Hematopoietic multipotent progenitor cell (in vitro differentiated cells): ENCODE measurements around the gene ATP13A3. TPM values are rescaled to one million over a fixed set of nuclear protein-coding genes. Genes with fewer than 3 reads are reported as not detected.
"Not testable (repeated sequence)": the region's sequence is repeated elsewhere in the genome, so short reads cannot be mapped to it uniquely, and the experiment has no call there.

Experiments used
- DNase-seq, 3 donors: peaks; one replicate each; pipeline ENCODE4 v3.0.0-alpha.2; 2011 to 2015; ENCODE audit warnings: low read depth in 2 of 3, low spot score in 2 of 3
- total RNA-seq: library from RNA; depleted of rRNA; stranded (reverse); fragments of >200 nt; gene quantifications from one replicate; pipeline ENCODE4 v1.2.3, GENCODE V29; 2012

The ATP13A3 gene
- total RNA-seq, 1 donor: 19.4 TPM

DNA sequence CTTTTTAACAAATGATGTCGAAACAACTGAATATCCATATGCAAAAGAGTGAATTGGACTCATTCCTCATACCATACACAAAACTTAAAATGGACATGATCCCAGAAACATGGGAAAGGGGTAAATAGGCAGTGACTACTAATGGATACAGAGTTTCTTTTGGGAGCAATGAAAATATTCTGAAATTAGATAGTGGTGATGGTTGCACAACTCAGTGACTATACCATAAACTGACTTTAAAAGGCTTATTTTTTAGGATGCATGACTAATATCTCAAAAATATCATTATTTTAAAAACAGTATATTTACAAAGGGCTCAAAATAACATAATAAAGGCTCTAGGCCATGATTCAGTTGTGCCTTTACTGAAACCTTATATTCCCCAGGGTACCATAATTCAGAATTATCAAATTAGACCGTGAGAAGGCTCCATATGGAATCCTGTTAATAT lies 16.3 kb upstream of the ATP13A3 start:
- no peak for DNase-seq

DNA sequence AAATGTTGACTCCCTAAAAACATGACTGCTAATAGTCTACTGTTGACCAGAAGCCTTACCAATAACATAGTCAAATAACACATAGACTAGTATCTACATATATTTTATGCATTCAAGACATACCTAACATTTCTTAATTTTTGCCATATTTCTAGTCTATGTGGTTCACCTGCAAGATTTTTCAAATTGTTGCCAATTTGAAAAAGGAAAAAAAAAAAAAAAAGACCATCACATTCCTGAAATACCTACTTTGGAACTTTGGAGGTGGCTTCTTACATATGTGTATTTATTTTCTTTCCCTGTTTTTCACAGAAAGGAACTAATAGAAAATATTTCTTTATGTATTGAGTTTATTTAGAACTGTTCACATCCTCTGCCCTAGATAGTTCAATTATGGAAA lies 13.4 kb upstream of the ATP13A3 start:
- no peak for DNase-seq

DNA sequence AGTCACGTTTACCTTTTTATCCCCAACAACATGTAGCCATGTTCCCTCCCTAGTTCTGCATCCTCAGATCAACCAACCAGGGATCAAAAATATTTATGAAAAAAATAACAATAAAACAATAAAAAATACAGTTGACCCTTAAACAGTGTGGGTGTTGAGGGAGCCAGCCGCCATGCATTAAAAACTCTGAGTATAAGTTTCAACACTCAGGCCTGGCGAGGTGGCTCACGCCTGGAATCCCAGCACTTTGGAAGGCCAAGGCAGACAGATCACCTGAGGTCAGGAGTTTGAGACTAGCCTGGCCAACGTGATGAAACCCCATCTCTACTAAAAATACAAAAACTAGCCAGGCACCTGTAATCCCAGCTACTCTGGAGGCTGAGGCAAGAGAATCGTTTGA lies 12.7 kb upstream of the ATP13A3 start:
- not testable (repeated sequence) for DNase-seq

DNA sequence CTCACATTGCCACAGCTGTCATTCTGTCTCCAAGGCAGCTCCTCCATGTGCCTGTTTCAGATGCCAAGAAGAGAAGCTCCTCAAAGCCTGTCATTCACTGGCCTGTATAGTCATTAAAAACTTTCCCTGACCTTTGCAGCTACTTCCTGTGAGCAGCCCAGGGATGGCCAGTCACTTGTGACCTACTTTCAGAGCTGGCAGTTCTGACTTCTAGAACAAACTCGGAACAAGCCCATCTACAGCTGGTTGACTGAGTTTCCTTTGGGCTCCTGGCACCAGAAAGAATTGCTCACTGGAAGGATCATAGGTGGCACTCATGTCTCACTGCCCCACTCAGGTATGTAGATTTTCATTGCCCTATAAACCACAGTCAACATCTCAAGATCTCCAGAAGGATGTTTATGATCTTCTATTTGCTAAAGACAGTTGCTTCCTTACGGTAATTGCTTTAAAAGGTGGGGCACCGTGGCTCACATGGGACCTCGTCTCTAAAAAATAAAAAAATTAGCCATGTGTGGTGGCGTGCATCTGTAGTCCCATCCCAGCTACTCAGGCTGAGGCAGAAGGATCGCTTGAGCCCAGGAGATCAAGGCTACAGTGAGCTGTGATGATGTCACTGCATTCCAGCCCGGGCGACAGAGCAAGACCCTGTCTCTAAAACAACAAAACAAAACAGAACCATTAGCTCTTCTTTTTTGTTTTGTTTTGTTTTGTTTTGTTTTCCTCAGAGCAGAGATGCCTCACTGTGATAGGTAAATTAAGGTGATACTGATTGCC lies 11.2 kb upstream of the ATP13A3 start:
- no peak for DNase-seq

DNA sequence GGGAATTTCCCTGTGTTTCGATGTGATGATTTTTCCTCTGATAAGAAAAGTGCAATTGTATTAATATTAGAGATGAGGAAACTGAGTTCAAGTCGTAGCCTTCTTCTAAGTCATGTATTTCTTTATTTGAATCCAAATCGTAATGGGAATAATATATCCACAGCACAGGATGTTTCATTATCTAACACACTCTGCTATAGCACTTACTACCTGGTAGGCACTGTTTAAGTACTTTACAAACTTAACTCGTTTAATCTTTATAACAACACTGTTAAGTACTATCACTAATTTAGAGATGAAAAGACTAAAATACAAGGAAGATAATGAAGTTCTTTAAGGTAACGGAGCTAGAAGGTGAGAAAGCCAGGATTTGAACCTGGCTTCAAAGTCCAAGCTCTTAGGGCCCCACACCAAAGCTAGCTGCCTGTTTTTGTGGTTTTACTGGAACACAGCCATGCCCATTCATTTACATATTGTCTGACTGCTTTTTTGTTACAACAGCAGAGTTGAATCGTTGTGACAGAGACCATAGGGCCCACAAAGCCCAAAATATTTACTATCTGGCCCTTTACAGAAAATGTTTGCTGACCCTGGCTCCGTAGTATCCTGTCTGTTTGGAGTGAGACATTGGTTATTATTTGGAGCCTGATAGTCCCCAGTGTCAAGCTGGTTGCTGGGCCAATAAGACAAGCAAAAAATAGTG lies 9.6 kb upstream of the ATP13A3 start:
- DNase-seq: peak in 1 of 3 donors; percentile 35

DNA sequence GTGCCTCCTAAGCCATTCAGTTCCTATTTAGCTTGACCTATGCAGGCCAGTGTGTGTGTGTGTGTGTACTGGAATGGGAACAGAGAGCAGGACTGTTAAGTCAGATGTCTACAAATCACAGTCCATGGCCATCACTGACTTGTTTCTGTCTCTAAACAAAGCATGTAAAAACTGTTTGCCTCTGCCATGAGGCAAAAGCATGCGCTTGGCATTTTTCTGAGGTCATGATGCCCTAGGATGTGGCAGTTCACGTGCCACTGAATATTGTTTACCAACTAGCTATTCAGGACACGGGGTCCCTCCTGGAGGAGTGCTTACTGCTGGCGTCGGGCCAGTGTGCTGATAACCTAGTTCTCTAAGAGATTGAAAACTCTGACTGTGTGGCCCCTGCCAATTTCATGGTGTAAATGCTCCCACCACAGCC lies 8.2 kb upstream of the ATP13A3 start:
- no peak for DNase-seq

DNA sequence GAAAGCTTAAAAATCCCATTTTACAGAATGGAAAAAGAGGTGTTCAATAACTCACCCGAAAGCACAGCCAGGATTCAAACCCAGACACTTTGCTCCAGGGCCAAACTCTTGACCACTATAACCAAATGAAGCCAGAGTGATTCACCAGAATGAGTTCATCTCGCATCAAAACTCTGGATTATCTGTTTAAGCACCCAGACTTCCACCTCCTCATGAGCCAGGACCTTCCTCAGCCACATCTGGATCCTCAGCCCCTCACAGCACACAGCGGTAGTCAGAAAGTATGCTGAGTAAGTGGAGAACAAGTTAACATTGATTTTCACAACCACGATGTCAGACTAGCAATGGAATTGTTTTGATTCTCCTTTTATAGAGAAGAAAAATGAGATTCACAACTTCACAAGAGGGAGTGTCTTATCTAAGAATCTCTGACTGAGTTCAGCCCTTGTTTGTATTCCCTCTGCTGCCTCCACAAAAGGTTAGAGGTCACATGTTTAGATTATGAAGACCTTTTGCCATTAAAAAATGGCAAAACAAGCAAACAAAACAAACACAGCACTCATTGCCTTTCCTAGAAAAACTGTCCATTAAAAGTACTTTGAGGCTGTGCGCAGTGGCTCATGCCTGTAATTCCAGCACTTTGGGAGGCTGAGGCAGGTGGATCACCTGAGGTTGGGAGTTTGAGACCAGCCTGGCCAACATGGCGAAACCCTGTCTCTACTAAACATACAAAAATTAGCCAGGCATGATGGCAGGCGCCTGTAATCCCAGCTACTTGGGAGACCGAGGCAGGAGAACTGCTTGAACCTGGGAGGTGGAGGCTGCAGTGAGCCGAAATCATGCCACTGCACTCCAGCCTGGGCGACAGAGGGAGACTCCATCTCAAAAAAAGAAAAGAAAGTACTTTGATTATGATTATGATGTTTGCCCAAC lies 7.5 kb upstream of the ATP13A3 start:
- not testable (repeated sequence) for DNase-seq

DNA sequence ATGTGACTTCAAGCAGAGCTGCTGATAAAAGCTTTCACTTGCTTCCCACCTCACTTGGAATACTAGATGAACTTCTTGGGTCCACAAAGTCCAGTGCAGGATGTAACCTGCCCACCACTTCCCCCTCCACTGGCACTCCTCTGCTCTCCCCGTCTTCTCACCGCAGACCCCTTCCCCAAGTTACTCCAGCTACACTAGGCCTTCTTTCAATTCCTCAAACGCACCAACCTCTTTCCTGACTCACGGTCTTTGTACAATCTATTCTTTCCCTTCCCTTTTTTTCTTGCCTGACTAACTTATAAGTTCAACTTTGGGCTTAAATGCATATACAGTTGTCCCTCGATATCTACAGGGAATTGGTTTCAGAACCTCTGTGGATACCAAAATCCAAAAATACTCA lies 5.2 kb upstream of the ATP13A3 start:
- no peak for DNase-seq

DNA sequence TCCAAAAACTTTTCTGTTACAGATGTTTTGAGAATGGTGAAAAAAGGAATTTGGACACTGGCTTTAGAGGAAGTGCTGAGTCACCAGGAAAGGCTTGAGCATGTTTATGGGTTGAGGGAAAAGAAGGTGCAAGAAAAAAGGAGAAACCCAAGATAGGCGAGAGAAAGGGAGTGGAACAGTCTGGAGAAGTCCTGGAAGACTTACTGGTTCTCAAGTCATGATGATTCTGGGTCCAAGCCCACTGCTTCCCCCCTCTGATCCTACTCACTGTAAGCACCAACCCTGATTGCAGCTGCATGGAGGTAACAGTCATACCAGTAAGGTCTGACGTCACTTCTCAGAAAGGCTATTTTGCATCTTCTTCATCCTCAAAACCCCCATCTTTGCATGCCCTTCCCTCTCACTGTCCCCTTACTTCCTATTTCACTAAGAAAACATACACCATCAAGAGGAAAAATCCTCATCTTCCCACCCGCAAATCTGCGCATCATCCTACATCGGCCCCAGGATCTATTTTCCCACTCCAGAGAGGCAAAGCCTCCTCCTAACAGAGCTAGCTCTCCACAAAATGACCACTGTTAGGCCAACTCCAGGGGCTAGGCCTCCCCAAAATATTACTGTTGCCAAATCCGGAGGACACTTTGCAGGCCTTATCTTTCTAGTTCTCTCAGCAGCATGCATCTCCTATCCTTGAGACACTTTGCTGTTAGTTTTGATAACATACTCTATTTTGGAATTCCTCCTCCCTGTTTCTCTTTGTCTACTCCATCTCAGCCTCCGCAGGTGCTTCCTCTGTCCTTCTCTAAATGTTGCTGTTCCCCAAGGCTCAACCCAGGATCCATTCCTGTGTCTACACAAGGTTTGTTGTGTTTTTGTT lies 3.2 kb upstream of the ATP13A3 start:
- no peak for DNase-seq

DNA sequence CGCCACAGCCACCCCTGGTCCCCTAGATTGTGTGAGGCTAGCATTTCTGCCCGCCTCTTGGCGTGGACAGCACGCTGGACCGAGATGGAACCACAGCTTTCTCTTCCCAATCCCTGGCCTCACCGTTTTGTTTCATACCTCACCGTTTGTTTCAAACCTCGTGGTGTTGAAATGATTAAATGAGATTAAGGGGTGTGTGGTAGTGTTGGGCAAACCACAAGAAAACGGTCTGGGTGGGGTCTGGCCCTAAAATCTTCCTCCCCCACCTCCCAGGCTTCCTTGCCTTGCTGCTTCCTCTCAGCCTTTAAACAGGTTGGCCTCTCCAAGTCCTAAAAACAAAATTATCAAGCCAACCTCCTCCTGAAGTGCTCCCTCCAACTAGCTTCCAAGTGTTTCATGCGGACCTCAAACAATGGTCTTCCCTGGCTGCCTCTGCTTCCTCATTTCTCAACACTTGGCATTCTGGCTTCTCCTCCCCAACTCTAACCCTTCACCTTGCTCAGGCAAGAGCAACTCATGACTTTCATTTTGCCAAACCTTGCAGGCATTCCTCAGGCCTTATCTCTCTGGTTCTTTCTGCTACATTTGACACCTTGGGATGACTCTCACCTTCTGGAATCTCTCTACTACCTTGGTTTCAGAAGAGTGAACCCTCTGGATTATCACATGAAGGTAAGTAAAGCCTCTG lies 1.4 kb upstream of the ATP13A3 start:
- DNase-seq: peak in 1 of 3 donors; percentile 32

DNA sequence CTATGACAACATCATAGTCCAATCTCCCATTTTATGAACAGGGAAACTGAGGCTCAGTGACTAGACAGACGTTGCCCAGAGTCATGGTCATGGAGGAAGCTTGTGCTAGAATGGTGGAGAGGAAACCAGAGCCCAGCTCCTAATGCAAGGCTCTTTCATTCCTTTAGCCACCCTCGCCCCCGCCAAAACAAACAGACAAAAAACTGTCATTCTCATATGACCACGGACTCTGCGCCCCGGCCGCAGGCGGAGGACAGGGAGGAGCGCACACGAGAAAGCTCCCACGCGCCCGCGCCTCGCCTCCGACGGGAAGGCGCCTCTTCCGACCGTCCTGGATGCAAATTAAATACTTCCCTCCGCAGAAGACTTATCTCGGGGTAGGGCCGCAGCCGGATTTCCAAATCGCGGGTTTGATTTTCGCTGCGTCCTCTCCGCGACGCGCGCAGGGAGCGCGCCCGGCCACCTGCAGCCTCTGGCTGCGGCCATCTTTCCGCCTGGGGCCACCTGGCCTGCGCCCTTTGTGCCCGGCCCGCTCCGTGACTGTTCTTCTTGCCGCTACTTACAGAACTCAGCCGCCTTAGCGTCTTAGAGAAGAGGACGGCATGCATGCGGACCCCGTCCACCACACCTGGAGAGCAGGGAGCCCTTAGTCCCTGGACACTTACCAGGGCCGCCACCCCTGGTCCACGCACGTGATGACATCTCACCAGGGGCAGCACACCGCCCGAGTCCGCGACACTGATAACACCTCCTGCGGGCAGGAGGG lies 670 bp upstream of the ATP13A3 start:
- DNase-seq: peak in 2 of 3 donors; percentile 46 to 58

DNA sequence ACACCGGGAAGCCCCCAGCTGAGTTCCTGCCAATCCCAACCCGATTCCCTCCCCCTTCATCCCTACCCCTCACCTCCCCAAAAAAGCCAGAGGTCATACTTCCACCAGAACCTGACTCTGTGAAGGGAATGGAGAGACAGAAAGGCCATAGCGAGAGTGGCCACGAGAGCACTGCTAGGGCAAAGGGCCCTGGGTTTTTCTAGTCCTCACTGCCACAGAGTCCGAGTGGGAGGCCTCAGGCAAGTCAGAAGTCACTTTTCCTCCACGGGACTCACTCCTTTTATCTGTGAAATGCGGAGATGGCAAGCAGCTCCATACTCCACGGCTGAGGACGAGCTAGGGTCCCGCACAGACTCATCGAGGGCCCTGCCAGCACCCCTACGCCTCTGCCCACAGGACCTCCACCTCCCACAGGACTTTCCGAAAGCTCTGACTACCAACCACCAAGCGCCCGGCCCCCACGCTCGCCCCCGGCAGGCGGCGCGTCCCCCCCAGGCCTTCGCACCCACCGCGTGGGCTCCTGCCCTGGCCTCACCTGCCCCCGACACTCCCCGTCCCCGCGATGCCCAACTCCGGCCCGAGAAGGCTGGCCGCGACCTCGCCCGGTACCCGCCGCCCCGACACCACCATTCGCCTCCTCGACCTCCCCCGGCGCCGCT lies 792 bp downstream of the ATP13A3 start:
- peak in 2 of 3 donors; percentile 61 to 71 for DNase-seq

DNA sequence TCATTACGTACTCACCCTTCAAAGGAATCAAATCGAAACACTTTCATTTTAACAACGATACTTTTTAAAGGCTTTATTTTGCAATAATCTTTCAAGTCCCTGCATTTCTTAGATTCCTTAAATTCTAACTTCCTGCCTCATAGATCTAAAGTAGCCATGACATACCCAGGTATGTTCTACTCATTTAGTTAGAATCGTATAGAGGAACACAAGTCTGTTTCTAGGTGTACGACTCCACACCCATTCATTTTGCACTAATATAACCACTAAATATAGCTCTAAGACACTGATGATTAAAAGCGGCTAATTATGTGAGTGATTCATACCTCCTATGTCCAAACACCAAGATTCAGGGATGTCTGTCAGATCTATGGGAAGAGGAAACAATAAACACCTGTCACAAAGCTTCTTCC lies 1.3 kb downstream of the ATP13A3 start:
- DNase-seq: no peak

DNA sequence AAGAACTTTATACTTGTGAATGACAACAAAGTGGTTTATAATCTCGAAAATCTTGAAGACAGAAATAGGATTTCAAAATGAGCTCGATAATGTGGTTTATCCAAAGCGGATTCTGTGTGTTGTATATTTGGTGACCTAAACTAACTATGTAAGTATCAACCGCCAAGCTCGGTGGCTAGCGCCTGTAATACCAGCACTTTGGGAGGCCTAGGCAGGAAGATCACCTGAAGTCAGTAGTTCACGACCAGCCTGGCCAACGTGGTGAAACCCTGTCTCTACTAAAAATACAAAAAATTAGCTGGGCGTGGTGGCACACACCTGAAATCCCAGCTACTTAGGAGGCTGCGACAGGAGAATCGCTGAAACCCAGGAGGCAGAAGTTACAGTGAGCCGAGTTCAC lies 2.2 kb downstream of the ATP13A3 start:
- no peak for DNase-seq

DNA sequence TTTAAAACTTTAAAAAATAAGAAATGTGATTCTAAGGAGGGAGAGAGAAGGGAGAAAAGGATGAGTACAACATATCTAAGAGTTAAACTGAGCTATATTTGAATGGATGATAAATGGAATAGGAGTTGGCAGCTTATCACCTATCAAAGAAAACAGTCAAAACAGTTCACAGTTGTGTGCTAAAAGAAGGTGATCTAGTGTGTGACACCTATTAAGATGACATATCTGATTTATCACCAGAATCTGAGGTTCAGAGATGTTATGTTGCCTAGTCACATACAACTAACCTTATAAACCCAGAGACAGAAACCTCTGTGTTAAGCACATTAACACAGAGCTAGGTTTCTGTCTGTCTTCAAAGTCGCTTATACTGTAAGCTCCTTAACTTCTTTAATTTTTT lies 3.0 kb downstream of the ATP13A3 start:
- no peak for DNase-seq

DNA sequence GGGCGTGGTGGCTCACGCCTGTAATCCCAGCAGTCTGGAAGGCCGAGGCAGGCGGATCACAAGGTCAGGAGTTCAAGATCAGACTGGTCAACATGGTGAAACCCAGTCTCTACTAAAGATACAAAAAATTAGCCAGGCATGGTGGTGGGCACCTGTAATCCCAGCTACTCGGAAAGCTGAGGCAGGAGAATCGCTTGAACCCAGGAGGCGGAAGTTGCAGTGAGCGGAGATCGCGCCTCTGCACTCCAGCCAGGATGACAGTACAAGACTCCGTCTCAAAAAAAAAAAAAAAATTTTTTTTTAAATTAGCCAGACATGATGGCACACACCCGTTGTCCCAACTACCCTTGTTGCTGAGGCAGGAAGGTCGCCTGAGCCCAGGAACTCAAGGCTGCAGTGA lies 4.0 kb downstream of the ATP13A3 start:
- not testable (repeated sequence) for DNase-seq

DNA sequence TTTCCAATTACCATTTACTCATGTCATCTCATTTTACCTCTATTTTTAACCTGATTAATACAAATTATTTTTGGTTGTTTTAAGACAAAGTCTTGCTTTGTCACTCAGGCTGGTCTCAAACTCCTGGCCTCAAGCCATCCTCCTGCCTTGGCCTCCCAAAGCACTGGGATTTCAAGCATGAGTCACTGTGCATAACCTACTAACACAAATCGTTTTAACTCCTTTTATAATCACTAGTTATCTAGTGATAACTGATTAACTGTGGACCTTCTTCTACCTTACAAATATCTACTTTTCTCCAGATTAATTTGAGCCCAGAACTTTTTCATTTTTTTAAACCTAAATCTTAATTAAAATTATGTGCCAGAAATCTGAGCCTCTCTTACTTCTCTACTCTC lies 4.6 kb downstream of the ATP13A3 start:
- DNase-seq: no peak

DNA sequence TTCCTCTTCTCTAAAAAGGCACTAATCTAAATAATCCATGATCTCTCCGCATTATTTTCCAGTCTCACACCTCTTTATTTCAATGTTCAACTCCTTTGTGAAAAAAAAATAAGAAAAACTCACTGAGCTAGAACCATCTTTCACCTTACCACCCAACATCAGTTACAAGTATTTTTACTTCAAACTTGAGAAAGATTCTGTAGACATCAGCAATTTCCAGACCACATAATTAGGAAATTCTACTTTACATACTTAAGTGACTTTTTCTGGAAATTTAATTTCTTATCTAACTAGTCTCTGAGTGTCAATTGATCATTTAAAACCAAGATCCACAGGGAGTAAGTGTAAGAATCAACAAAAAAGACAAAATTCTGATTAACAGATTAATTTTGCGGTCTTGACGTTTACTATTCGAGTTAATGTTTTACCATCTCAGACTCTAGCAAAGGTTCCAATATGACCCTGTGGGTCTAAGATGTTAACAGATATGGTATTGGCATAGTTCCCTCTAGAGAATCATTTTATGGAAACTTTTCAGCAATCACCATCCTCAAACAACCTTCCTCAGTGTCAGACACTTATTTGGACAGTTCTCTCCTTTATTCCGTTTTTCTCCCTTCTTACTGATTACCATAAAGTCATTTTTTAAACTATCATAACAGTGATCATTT lies 5.1 kb downstream of the ATP13A3 start:
- DNase-seq: no peak
